Liver (tissue), 9 donors: ENCODE measurements around the gene MRPL42. TPM values are rescaled to one million over a fixed set of nuclear protein-coding genes. Genes with fewer than 3 reads are reported as not detected.

Experiments used
- DNase-seq: peaks from one replicate; pipeline ENCODE4 v3.0.0-alpha.2; 2017; ENCODE audit warnings: low spot score
- H3K27ac ChIP-seq, 2 donors: one replicate each; pipeline ENCODE4 v1.7.0; 2013; ENCODE audit warnings: inconsistent platforms in 2 of 2, low read length in 2 of 2, control low read depth in 1 of 2, low read depth in 1 of 2, mild to moderate bottlenecking in 1 of 2
- H3K27me3 ChIP-seq, 4 donors: one replicate each; pipeline versions ENCODE4 v1.6.1 to v1.7.0; 2013; ENCODE audit warnings: low read length in 3 of 4, inconsistent platforms in 1 of 4, mild to moderate bottlenecking in 1 of 4, moderate library complexity in 1 of 4; ENCODE audit not compliant: control insufficient read depth in 4 of 4, insufficient read depth in 4 of 4
- H3K36me3 ChIP-seq, 4 donors: one replicate each; pipeline versions ENCODE4 v1.6.1 to v1.7.0; 2013; ENCODE audit warnings: low read length in 3 of 4, mild to moderate bottlenecking in 3 of 4, low read depth in 1 of 4, moderate library complexity in 1 of 4; ENCODE audit not compliant: control insufficient read depth in 4 of 4, insufficient read depth in 3 of 4
- H3K4me1 ChIP-seq, 4 donors: one replicate each; pipeline versions ENCODE4 v1.6.1 to v1.7.0; 2013; ENCODE audit warnings: low read length in 3 of 4, mild to moderate bottlenecking in 3 of 4, moderate library complexity in 1 of 4; ENCODE audit not compliant: control insufficient read depth in 4 of 4, insufficient read depth in 4 of 4
- H3K4me3 ChIP-seq, 3 donors: one replicate each; pipeline versions ENCODE4 v1.6.1 to v1.7.0; 2013; ENCODE audit warnings: low read length in 3 of 3, control low read depth in 1 of 3, low read depth in 1 of 3, mild to moderate bottlenecking in 1 of 3
- H3K9ac ChIP-seq, 2 donors: one replicate each; pipeline ENCODE4 v1.7.0; 2013; ENCODE audit warnings: low read length in 2 of 2, mild to moderate bottlenecking in 2 of 2, moderate library complexity in 2 of 2, control low read depth in 1 of 2, low read depth in 1 of 2
- H3K9me3 ChIP-seq, 4 donors: one replicate each; pipeline versions ENCODE4 v1.6.1 to v1.7.0; 2013; ENCODE audit warnings: low read length in 3 of 4; ENCODE audit not compliant: control insufficient read depth in 4 of 4
- ATF3 ChIP-seq: IDR thresholded peaks from 2 replicates; pipeline ENCODE4 v1.6.1; 2016; ENCODE audit warnings: antibody characterized with exemption
- CTCF ChIP-seq: fragments of 150-350 bp; IDR thresholded peaks from 2 replicates; pipeline ENCODE4 v1.5.1; 2017; ENCODE audit warnings: improper control_type of control experiment, low read depth, low read length; ENCODE audit not compliant: missing input control
- FOXA2 ChIP-seq: IDR thresholded peaks from 2 replicates; pipeline ENCODE4 v1.6.1; 2016; ENCODE audit warnings: antibody characterized with exemption
- GABPA ChIP-seq, 2 donors: IDR thresholded peaks in 1 of 2; conservative IDR thresholded peaks in 1 of 2; 2 replicates each; pipeline ENCODE4 v1.6.1; 2016; ENCODE audit warnings: antibody characterized with exemption in 2 of 2, mild to moderate bottlenecking in 1 of 2, moderate library complexity in 1 of 2
- HNF4A ChIP-seq, 2 donors: conservative IDR thresholded peaks; 2 replicates each; pipeline ENCODE4 v1.6.1; 2016; ENCODE audit warnings: antibody characterized with exemption in 2 of 2, mild to moderate bottlenecking in 2 of 2
- HNF4G ChIP-seq: IDR thresholded peaks from 2 replicates; pipeline ENCODE4 v1.6.1; 2016; ENCODE audit warnings: antibody characterized with exemption
- MAX ChIP-seq: IDR thresholded peaks from 2 replicates; pipeline ENCODE4 v1.6.1; 2016; ENCODE audit warnings: antibody characterized with exemption
- NR2F2 ChIP-seq: IDR thresholded peaks from 2 replicates; pipeline ENCODE4 v1.6.1; 2016; ENCODE audit warnings: antibody characterized with exemption
- RAD21 ChIP-seq, 2 donors: IDR thresholded peaks; 2 replicates each; pipeline ENCODE4 v1.6.1; 2016; ENCODE audit warnings: antibody characterized with exemption in 2 of 2, mild to moderate bottlenecking in 2 of 2
- REST ChIP-seq: IDR thresholded peaks from 2 replicates; pipeline ENCODE4 v1.6.1; 2016; ENCODE audit warnings: antibody characterized with exemption, mild to moderate bottlenecking
- SP1 ChIP-seq: IDR thresholded peaks from 2 replicates; pipeline ENCODE4 v1.6.1; 2018; ENCODE audit warnings: antibody characterized with exemption, mild to moderate bottlenecking
- TAF1 ChIP-seq: conservative IDR thresholded peaks from 2 replicates; pipeline ENCODE4 v1.6.1; 2016; ENCODE audit warnings: antibody characterized with exemption, mild to moderate bottlenecking
- YY1 ChIP-seq: IDR thresholded peaks from 2 replicates; pipeline ENCODE4 v1.6.1; 2016; ENCODE audit warnings: antibody characterized with exemption, mild to moderate bottlenecking
- ZBTB33 ChIP-seq: IDR thresholded peaks from 2 replicates; pipeline ENCODE4 v1.6.1; 2016; ENCODE audit warnings: antibody characterized with exemption
- WGBS: extraction: QIAGEN DNeasy Blood & Tissue Kit; methylation state at CpG from one replicate; pipeline ENCODE4 v1.1.7; 2013; 5-methylcytosine and 5-hydroxymethylcytosine counted together
- polyA plus RNA-seq, 2 donors: library from polyadenylated mRNA; stranded (reverse) in 1 of 2; unstranded in 1 of 2; fragments of 200-250 nt in 1 of 2; fragments of >200 nt in 1 of 2; fragmentation: Nextera tagmentation in 1 of 2; extraction: Ambion mirVana in 1 of 2; gene quantifications; one replicate each; pipeline versions ENCODE4 v1.2.1 to v1.2.3, GENCODE V29; 2013 to 2015
- total RNA-seq, 2 donors: library from RNA; depleted of rRNA; stranded (reverse); fragments of >200 nt; gene quantifications; one replicate each; pipeline ENCODE4 v1.2.3, GENCODE V29; 2014
- donor health status: healthy.
- donor health status: healthy.
- donor health status: healthy.
- donor health status: healthy.
- donor health status: healthy.

MRPL42 gene
- total and polyA plus RNA-seq, 4 donors, result 20.4 to 38.8 (median 33.3) TPM

- H3K9me3 ChIP-seq, result no peaks in the 10 kb centered on the region
- H3K27me3 ChIP-seq, result no peaks in the 10 kb centered on the region
- no peak overlapping the region for H3K27ac ChIP-seq
- TF ChIP-seq ATF3 (no peak), YY1 (no peak), HNF4A (conservative IDR thresholded peaks at IDR 0.05) (no peak), ZBTB33 (no peak), NR2F2 (no peak), REST (no peak), CTCF (no peak), MAX (no peak)
- WGBS, result 56% methylated on average over 5 of the region's 5 CpGs
- H3K4me1 ChIP-seq, result no peaks in the 10 kb centered on the region
- no peak for DNase-seq
- no peaks in the 10 kb centered on the region for H3K36me3 ChIP-seq
- H3K9ac ChIP-seq, result no peak overlapping the region
- H3K4me3 ChIP-seq, result no peak overlapping the region
Measured at GRCh38 chr12:93448796-93449195, 18.5 kb upstream of the MRPL42 start.

GRCh38 chr12:93449277-93449676, 18.0 kb upstream of the MRPL42 start:
- no peaks in the 10 kb centered on the region for H3K27me3 ChIP-seq
- no peaks in the 10 kb centered on the region for H3K4me1 ChIP-seq
- H3K9ac ChIP-seq, result no peak overlapping the region
- H3K27ac ChIP-seq, result no peak overlapping the region
- no peaks in the 10 kb centered on the region for H3K9me3 ChIP-seq
- H3K36me3 ChIP-seq, result no peaks in the 10 kb centered on the region
- WGBS, result 89% methylated on average over 1 of the region's 1 CpG
- H3K4me3 ChIP-seq, result no peak overlapping the region
- DNase-seq, result no peak
- TF ChIP-seq YY1 (no peak), SP1 (no peak), HNF4G (no peak), RAD21 (IDR thresholded peaks at IDR 0.05) (no peak), REST (no peak), HNF4A (conservative IDR thresholded peaks at IDR 0.05) (no peak), FOXA2 (no peak), ATF3 (no peak), TAF1 (no peak), MAX (no peak), ZBTB33 (no peak), NR2F2 (no peak), GABPA (IDR thresholded peaks at IDR 0.05 in 1 of 2, conservative IDR thresholded peaks at IDR 0.05 in 1 of 2) (no peak)
